ENCODE results near the gene FGFRL1. TPM values are rescaled to one million over a fixed set of nuclear protein-coding genes. Genes with fewer than 3 reads are reported as not detected.

FGFRL1 gene
- 6.8 and 8.0 TPM in 2 replicates for total RNA-seq

- intact Hi-C loops (cut with micrococcal nuclease), result loop anchor here (1.0 to 5.0 kb wide), 8 partner anchors 191 to 996 kb away; partner anchors contain the start of genes FAM53A, MAEA, NELFA and NSD2
These were observed at the start of gene FGFRL1 for GRCh38 chr4:1011022-1011665. FGFRL1 (plus strand) TSS chr4:1011626; CDS start chr4:1012486, 860 bp downstream.

GRCh38 chr4:962231-963208, 48.9 kb upstream of the FGFRL1 start:
- intact Hi-C loops (cut with micrococcal nuclease), result no loop called here

GRCh38 chr4:963276-964225, 47.9 kb upstream of the FGFRL1 start:
- intact Hi-C loops (cut with micrococcal nuclease), result no loop called here

GRCh38 chr4:964346-965025, 46.9 kb upstream of the FGFRL1 start:
- intact Hi-C loops (cut with micrococcal nuclease), result no loop called here

GRCh38 chr4:965048-965765, 46.2 kb upstream of the FGFRL1 start:
- intact Hi-C loops (cut with micrococcal nuclease), result no loop called here

- intact Hi-C loops (cut with micrococcal nuclease), result no loop called here
These were observed 45.7 kb upstream of the FGFRL1 start for GRCh38 chr4:965766-966134.

GRCh38 chr4:966266-967112, 44.9 kb upstream of the FGFRL1 start:
- intact Hi-C loops (cut with micrococcal nuclease), result no loop called here

- intact Hi-C loops (cut with micrococcal nuclease), result no loop called here
These were observed 44.0 kb upstream of the FGFRL1 start for GRCh38 chr4:967113-968104.

GRCh38 chr4:968221-968620, 43.2 kb upstream of the FGFRL1 start:
- intact Hi-C loops (cut with micrococcal nuclease), result no loop called here

GRCh38 chr4:968621-969394, 42.6 kb upstream of the FGFRL1 start:
- intact Hi-C loops (cut with micrococcal nuclease), result no loop called here

GRCh38 chr4:970046-970745, 41.2 kb upstream of the FGFRL1 start:
- intact Hi-C loops (cut with micrococcal nuclease), result loop anchor here (5.0 kb wide), 1 partner anchor 87 kb away; no protein-coding TSS in a partner anchor

GRCh38 chr4:970854-971520, 40.4 kb upstream of the FGFRL1 start:
- intact Hi-C loops (cut with micrococcal nuclease), result loop anchor here (5.0 kb wide), 1 partner anchor 86 kb away; no protein-coding TSS in a partner anchor

- intact Hi-C loops (cut with micrococcal nuclease), result loop anchor here (2.0 to 5.0 kb wide), 2 partner anchors 85 to 267 kb away; partner anchors contain the start of gene PCGF3
These were observed 39.5 kb upstream of the FGFRL1 start for GRCh38 chr4:971666-972500.

GRCh38 chr4:972651-973424, 38.6 kb upstream of the FGFRL1 start:
- intact Hi-C loops (cut with micrococcal nuclease), result loop anchor here (1.0 to 5.0 kb wide), 9 partner anchors 13 to 636 kb away; partner anchors contain the start of genes ATP5ME, GAK, MYL5 and PCGF3

All from T-helper 1 cell treated with Interleukin-12 subunit alpha and Interleukin-12 subunit beta and Interleukin-4 antibody, amounts not matched to agents 30 ng/mL and 1 ng/mL, for 36 hours (primary cell).